Upper lobe of left lung (tissue), 6 donors: ENCODE measurements around the gene DNAJC25. TPM values are rescaled to one million over a fixed set of nuclear protein-coding genes. Genes with fewer than 3 reads are reported as not detected.

Experiments
- ATAC-seq, 2 donors: fragments of 200-7000 bp; cut with Tn5 transposase; one replicate each; pipeline ENCODE4 v1.9.1; 2022; ENCODE audit warnings: mild to moderate bottlenecking in 2 of 2, moderate library complexity in 2 of 2; ENCODE audit not compliant: low FRiP score in 2 of 2
- DNase-seq, 2 donors: peaks; one replicate each; pipeline ENCODE4 v3.0.0-alpha.2; 2019 to 2020
- H3K27ac ChIP-seq, 4 donors: fragments of 200-600 bp; sonication (generic); one replicate each; pipeline ENCODE4 v1.5.1; 2016 to 2019
- H3K27me3 ChIP-seq, 4 donors: fragments of 200-600 bp; sonication (generic); one replicate each; pipeline ENCODE4 v1.5.1; 2017 to 2019
- H3K36me3 ChIP-seq, 4 donors: fragments of 200-600 bp; sonication (generic); one replicate each; pipeline ENCODE4 v1.5.1; 2016 to 2019
- H3K4me1 ChIP-seq, 4 donors: fragments of 200-600 bp; sonication (generic); one replicate each; pipeline ENCODE4 v1.5.1; 2018 to 2019
- H3K4me3 ChIP-seq, 4 donors: fragments of 200-600 bp; sonication (generic); one replicate each; pipeline ENCODE4 v1.5.1; 2017 to 2019; ENCODE audit warnings: mild to moderate bottlenecking in 2 of 4, moderate library complexity in 1 of 4
- H3K9me3 ChIP-seq, 4 donors: fragments of 200-600 bp; sonication (generic); one replicate each; pipeline ENCODE4 v1.5.1; 2018 to 2019
- CTCF ChIP-seq, 6 experiments: fragments of 450-650 bp in 4 of 6; fragments of 200-600 bp in 2 of 6; sonication (generic) in 2 of 6; IDR thresholded peaks; one replicate each; pipeline ENCODE4 v1.5.1; 2016 to 2019; ENCODE audit warnings: antibody characterized with exemption in 6 of 6
- EP300 ChIP-seq, 4 donors: sonication (generic); formaldehyde crosslinking; IDR thresholded peaks; one replicate each; pipeline ENCODE4 v1.5.1; 2017; ENCODE audit warnings: antibody characterized with exemption in 4 of 4, control low read depth in 2 of 4
- POLR2A ChIP-seq, 4 donors: fragments of 450-650 bp; IDR thresholded peaks; one replicate each; pipeline ENCODE4 v1.5.1; 2016 to 2017; ENCODE audit warnings: antibody characterized with exemption in 4 of 4, mild to moderate bottlenecking in 2 of 4
- POLR2AphosphoS5 ChIP-seq, 2 donors: sonication (generic); formaldehyde crosslinking; IDR thresholded peaks; one replicate each; pipeline ENCODE4 v1.5.1; 2017; ENCODE audit warnings: antibody characterized with exemption in 2 of 2
- WGBS, 2 donors: methylation state at CpG; one replicate each; pipeline ENCODE4 v1.1.5; 2017 to 2018; 5-methylcytosine and 5-hydroxymethylcytosine counted together
- total RNA-seq, 6 donors: library from RNA; depleted of rRNA in 4 of 6; stranded (reverse); fragments of >200 nt in 4 of 6; gene quantifications; one replicate each; pipeline versions ENCODE4 v1.1.0 to v1.2.1, GENCODE V29; 2016 to 2021
- donor health status: DM: no; HTN: no; CAD: no; lungs with moderate emphysema.
- donor health status: DM: no; HTN: yes; CAD: no; lungs with severe emphysema.

Gene DNAJC25
- 10 to 100 TPM in 2 of 6 donors, 1 to 10 TPM in 4; 4.5 to 12.2 (median 7.2) TPM for total RNA-seq

- H3K27me3 ChIP-seq, result no peaks in the 10 kb centered on the region
- peak within 1 kb of the TSS; percentile 89 to 95 (median 91) for H3K27ac ChIP-seq
- H3K36me3 ChIP-seq, result no peaks in the 10 kb centered on the region
- peaks cover 12 to 44% (median 29%) of the 10 kb centered on the region in 4 donors for H3K4me1 ChIP-seq
- WGBS, 2 donors, result 0 to 1% methylated on average over 15 to 46 of the region's 79 CpGs
- TF ChIP-seq CTCF (IDR thresholded peaks at IDR 0.05) (peak in 3 of 6 experiments; percentile 22 to 37 (median 31)), EP300 (IDR thresholded peaks at IDR 0.05) (no peak), POLR2A (IDR thresholded peaks at IDR 0.05) (peak; percentile 92 to 100 (median 100)), POLR2AphosphoS5 (IDR thresholded peaks at IDR 0.05) (peak; percentile 93 to 99)
- peak; percentile 98 to 100 for ATAC-seq
- no peaks in the 10 kb centered on the region for H3K9me3 ChIP-seq
- H3K4me3 ChIP-seq, result peak within 1 kb of the TSS; percentile 73 to 86 (median 80)
- DNase-seq, result peak; percentile 98 to 99
Measured at GRCh38 chr9:111631214-111631971, at the start of gene DNAJC25. TSS of gene DNAJC25 (plus strand) at chr9:111631334. CDS start at chr9:111631408, 74 bp downstream.

GRCh38 chr9:111582888-111583287, 48.2 kb upstream of the DNAJC25 start:
- no peaks in the 10 kb centered on the region for H3K4me1 ChIP-seq
- no peaks in the 10 kb centered on the region for H3K9me3 ChIP-seq
- DNase-seq (no peak), ATAC-seq (no peak)
- no peak for TF ChIP-seq POLR2A (IDR thresholded peaks at IDR 0.05)
- no peak for TF ChIP-seq POLR2AphosphoS5 (IDR thresholded peaks at IDR 0.05)
- TF ChIP-seq CTCF (IDR thresholded peaks at IDR 0.05), result no peak
- no peak for TF ChIP-seq EP300 (IDR thresholded peaks at IDR 0.05)
- 77 to 85% methylated on average over 3 of the region's 3 CpGs for WGBS, 2 donors
- H3K27ac ChIP-seq, result no peak overlapping the region
- no peaks in the 10 kb centered on the region for H3K27me3 ChIP-seq
- H3K36me3 ChIP-seq, result peaks cover 8 to 83% (median 38%) of the 10 kb centered on the region in 4 donors
- no peak overlapping the region for H3K4me3 ChIP-seq

- 83 to 94% methylated on average over 5 of the region's 5 CpGs for WGBS, 2 donors
- no peaks in the 10 kb centered on the region for H3K27me3 ChIP-seq
- ATAC-seq (no peak), DNase-seq (no peak)
- H3K36me3 ChIP-seq, result peaks cover 8 to 51% (median 23%) of the 10 kb centered on the region in 4 donors
- H3K9me3 ChIP-seq, result no peaks in the 10 kb centered on the region
- no peak for TF ChIP-seq CTCF (IDR thresholded peaks at IDR 0.05)
- TF ChIP-seq EP300 (IDR thresholded peaks at IDR 0.05), result no peak
- no peak for TF ChIP-seq POLR2AphosphoS5 (IDR thresholded peaks at IDR 0.05)
- no peak for TF ChIP-seq POLR2A (IDR thresholded peaks at IDR 0.05)
- no peak overlapping the region for H3K27ac ChIP-seq
- no peaks in the 10 kb centered on the region for H3K4me1 ChIP-seq
- no peak overlapping the region for H3K4me3 ChIP-seq
Measured at GRCh38 chr9:111586378-111586777, 44.8 kb upstream of the DNAJC25 start.

GRCh38 chr9:111588846-111589245, 42.3 kb upstream of the DNAJC25 start:
- H3K9me3 ChIP-seq, result no peaks in the 10 kb centered on the region
- no peak overlapping the region for H3K27ac ChIP-seq
- WGBS, 2 donors, result 79 to 86% methylated on average over 5 of the region's 5 CpGs
- no peak overlapping the region for H3K4me3 ChIP-seq
- no peaks in the 10 kb centered on the region for H3K4me1 ChIP-seq
- DNase-seq, result no peak
- peaks cover 0 to 43% (median 14%) of the 10 kb centered on the region in 4 donors for H3K36me3 ChIP-seq
- TF ChIP-seq CTCF (IDR thresholded peaks at IDR 0.05) (no peak), POLR2A (IDR thresholded peaks at IDR 0.05) (no peak), EP300 (IDR thresholded peaks at IDR 0.05) (no peak), POLR2AphosphoS5 (IDR thresholded peaks at IDR 0.05) (no peak)
- no peaks in the 10 kb centered on the region for H3K27me3 ChIP-seq
- ATAC-seq, result no peak
